ENCODE data around the gene TOR1A.

The TOR1A gene, protein sequence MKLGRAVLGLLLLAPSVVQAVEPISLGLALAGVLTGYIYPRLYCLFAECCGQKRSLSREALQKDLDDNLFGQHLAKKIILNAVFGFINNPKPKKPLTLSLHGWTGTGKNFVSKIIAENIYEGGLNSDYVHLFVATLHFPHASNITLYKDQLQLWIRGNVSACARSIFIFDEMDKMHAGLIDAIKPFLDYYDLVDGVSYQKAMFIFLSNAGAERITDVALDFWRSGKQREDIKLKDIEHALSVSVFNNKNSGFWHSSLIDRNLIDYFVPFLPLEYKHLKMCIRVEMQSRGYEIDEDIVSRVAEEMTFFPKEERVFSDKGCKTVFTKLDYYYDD

DNA sequence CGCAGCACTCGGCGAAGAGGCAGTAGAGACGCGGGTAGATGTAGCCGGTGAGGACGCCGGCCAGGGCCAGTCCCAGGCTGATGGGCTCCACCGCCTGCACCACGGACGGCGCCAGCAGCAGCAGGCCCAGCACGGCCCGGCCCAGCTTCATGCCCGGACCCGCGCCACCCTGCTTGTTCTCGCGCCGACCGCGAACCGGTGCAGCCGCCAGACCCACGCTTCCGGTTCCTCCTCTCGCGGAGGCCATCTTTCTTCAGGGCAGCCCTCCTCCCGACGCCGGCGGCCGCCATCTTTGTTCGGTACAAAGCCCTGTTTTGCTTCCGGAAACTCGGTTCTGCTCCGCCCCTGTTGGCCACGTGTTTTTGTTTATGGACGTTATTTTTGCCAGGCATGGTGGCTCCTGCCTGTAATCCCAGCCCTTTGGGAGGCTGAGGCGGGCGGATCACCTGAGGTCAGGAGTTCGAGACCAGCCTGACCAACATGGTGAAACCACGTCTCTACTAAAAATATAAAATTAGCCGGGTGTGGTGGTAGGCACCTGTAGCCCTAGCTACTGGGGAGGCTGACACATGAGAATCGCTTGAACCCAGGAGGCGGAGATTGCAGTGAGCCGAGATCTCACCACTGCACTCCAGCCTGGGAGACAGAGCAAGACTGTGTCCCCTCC is at the start of gene TOR1A:
Gene TOR1A (minus strand): TSS at position 202 of the 667 bp plus-strand sequence. CDS start 51 bp downstream, at position 151.
- peak; percentile 88 to 89 for DNase-seq (ENCODE audit: low read depth in 2 of 2)

DNA sequence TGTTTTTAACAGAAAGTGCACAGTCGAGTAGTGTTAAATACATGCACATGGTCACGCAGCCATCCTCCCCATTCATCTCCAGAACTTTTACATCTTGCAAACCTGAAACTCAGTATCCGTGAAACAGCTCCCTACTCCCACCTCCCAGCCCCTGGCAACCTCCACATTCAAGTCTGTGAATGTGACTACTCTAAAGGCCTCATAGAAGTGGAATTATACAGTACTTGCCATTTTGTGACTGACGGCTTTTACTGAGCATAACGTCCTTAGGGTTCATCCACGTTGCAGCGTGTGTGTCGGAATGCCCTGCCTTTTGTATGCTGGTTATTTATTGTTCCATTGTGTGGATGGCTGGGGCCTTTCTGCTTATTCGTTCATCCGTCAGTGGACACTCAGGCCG is 47.1 kb upstream of the TOR1A start:
- no peak for DNase-seq (ENCODE audit: low read depth in 2 of 2)

DNA sequence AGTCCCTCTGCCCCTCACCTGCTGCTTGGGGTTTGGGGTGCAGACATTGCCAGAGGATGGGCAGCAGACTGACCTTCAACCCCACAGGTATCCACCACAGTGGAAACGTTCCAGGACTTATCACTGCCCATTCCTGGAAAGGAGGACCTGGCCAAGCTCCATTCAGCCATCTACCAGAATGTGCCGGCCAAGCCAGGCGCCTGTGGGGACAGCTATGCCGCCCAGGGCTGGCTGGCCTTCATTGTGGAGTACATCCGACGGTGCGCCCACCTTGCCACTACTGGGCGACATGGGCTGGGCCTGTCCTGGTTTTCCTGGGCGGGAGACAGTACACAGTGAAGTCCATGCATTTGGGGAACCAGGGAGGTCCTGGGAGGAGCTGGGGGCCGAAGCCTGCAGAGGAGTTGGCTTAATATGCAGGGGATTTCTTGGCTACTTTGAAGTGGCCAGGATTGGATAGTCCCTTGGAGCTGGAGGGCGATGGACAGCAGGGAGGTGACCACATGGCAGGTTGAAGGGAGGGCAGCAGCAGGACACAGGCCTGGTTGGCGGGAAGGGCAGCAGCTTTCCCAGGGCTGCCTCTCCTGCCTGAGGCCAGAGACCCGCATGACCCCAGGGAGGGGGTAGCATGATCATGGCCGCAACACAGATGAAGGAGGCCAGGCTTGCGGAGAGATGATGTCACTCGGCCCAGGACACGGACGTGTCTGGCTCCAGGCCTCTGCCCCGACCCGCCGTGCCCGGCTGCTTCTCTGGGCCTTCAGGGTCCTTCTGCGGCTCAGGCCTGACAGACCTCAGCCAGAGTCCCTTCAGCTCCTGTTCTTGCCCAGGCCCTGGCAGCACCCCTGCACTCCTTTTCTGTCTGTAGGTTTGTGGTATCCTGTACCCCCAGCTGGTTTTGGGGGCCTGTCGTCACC is 45.9 kb upstream of the TOR1A start:
- no peak for DNase-seq (ENCODE audit: low read depth in 2 of 2)

DNA sequence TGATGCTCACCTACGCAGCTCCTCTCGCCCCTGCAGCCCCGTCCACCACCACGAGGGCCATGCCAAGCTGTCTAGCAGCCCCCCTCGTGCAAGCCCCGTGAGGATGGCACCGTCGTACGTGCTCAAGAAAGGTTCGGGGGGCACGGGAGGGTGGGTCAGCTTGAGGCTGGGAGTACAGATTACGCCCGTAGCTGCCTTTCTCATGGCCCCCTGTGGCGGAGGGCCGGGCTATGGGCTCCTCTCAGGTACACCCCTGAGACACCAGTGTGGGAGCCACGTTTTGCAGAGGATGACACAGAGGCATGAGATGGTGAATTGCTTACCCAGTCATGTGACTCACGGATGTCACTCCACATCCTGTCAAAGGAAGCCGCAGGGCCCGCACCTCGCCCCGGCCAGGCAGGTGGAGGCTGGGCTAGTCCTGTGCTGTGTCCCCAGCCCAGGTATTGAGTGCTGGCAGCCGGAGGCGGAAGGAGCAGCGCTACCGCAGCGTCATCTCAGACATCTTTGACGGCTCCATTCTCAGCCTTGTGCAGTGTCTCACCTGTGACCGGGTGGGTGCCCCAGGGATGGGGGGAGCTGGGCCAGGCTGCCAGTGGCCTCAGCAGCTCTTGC is 45.0 kb upstream of the TOR1A start:
- peak; percentile 67 to 73 for DNase-seq (ENCODE audit: low read depth in 2 of 2)

DNA sequence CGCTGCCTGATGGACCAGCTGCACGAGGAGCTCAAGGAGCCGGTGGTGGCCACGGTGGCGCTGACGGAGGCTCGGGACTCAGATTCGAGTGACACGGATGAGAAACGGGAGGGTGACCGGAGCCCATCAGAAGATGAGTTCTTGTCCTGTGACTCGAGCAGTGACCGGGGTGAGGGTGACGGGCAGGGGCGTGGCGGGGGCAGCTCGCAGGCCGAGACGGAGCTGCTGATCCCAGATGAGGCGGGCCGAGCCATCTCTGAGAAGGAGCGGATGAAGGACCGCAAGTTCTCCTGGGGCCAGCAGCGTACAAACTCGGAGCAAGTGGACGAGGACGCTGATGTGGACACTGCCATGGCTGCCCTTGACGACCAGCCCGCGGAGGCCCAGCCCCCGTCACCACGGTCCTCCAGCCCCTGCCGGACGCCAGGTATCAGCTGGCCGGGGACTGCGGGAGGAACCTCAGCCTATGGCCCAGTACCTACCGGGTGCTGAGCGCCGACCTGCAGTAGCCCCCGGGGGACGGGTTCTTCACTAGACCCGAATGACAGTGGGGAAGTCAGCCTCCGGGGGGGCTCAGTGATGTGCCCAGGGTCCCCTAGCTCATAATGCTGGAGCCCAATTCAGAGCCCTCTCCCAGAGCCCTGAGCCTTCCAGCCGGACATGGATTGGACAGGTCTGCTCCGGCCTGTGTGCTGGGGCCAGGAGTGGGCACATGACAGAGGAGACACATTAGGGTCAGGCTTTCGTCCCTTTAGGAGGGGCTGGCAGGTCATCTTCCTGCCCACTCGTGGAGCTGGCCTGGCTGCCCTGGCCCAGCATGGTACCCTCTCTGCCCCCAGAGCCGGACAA is 44.3 kb upstream of the TOR1A start:
- DNase-seq (ENCODE audit: low read depth in 2 of 2): no peak

DNA sequence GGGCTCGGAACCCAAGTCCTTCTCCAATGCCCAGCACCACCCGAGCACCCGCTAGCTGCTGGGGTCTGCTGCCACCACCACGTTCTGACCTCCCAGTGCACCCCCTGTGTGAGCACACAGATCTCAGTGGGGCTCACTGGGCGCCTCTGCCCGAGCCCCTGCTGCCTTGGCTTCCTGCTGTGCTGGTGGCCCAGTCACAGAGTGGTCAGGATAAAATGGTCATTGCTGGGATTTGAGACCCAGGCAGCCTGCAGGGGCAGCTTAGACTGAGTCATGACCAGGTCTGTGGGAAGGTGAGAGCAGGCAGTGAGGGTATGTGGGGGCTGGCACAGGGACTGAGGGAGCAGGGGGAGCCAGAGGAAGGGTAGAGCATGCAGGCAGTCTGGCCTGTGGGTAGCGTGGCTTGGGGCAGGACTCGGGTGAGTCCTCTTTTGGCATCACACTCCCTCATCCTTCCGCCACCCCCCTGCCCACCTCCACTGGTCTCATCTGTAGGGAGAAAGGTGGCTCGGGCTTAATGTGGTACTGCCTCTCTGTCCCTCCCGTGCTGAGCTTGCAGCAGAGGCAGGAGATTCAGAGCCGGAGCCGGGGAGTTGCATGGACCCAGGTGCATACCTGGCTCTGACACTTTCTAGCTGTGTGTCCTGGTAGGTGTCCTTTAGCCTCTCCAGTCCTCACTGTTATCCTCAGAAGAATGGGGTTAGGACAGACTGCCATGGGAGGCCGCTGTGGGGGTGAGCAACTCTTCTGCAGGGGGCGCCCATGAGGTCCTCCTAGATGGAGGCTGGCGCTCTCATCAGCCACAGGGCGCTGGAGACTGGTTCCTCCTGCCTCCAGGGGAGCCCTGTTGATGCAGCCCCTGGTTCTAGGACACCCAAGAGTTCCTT is 43.4 kb upstream of the TOR1A start:
- DNase-seq (ENCODE audit: low read depth in 2 of 2): peak in 1 of 2 donors; percentile 24

DNA sequence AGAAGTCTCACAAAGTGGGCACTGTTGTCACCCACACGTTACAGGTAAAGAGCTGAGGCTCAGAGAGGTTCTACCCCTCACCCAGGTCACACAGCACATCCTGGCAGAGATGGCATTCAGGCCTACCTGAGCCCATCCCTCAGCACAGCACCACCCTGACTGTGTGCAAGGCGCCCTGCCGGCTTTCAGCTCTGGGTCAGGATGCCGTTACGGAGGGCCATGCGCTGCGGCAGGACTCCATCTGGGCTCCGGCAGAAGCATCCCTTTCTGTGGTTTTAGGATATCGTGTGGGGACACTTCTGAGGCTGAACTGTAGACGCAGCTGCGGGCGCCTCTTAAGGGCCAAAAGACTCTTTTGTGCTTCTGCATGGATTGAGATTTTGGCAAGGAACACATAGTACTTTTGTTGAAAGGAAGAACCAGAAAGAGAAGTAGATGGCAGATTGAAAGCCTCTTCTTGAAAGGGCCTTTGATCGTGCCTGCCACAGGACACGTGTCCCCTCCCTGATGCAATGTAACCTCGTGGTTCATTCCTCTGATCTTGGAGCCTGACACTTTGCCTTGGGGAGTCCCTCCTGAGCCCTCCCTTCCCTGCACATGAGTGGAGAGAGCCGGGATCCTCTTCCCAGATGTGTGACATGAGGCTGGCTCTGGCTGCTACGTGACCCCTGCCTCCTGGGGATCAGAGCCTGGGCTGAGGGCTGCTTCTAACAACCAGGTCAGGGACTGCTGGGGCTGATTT is 42.6 kb upstream of the TOR1A start:
- peak in 1 of 2 donors; percentile 28 for DNase-seq (ENCODE audit: low read depth in 2 of 2)

DNA sequence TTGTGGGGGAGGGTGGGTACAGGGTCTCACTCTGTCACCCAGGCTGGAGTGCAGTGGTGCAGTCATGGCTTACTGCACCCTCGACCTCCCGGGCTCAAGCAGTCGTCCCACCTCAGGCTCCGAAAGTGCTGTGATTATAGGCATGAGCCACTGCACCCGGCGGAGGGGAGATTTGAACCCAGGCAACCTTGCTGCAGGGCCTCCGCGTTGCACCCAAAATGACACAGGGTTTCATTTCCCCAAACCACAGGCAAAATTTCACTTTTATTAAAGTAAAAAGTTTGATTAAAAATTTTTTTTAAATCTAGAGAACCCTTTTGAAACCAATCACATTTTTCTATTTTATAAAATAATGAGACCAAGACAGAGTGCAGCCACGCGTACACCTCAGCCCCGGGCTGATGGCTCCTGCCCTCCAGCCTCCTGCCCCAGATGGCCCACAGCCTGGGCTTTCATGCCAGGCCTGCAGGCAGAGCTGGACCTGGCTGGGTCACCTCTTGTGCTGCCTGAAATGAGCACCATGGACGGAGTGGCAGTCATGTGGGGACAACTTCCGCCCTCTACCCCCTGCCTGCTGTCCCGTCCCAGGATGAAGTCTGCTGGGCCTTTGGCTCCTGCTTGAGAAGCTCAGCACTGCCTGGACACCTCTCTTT is 41.9 kb upstream of the TOR1A start:
- no peak for DNase-seq (ENCODE audit: low read depth in 2 of 2)

DNA sequence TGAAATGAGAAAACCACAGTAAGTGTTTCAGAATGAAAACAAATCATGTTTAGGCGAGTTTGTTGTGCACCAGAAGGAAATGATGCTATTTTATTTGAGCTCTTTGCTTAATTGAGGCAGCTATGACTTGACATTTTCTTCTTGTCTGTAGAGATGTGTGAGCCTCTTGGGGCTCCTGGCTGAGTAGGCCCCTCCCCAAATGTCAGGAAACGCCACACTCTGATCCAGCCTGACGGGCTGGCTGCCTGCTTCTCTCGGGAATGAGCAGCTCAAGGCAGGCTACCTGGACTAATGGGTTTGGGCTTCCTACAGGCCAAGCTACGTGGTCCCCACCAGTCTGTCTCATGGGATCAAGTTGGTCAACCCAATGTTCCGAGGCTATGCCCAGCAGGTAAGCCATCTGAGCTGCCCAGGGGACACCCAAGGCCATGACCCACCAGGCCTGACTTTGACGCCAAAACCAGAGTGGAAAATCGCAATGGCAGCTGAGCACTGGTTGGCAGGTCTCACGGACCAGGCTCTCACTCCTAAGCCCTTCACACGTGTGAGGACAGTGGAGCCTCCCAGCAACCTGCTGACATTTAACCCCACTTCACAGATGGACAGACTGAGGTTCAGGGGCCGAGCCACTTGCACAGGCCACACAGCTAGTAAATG is 41.2 kb upstream of the TOR1A start:
- no peak for DNase-seq (ENCODE audit: low read depth in 2 of 2)

DNA sequence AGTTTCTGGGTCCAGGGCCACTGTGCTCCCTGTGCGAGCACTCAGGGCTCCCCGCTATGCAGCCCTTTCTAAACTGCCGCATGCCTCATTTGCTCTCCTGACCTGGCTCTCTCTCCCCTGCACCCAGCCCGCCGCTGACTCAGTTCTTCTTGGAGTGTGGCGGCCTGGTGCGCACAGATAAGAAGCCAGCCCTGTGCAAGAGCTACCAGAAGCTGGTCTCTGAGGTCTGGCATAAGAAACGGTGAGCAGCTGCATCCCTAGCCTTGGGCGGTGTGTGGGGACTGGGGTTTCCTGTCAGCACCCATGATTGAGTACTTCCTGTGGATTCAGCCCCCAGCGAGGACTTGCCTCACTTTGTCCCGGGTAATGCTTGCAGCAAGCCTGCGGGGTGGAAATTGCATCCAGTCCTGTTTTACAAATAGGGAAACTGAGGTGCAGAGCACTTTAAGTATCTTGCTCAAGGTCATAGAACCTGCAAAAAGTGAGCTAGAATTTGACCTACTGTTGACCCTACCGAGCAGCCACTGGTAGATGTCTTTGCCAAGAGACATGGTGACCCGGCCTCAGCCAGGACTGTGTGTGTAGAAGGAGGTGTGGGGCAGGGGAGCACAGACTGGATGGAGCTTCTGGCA is 39.2 kb upstream of the TOR1A start:
- peak; percentile 44 to 60 for DNase-seq (ENCODE audit: low read depth in 2 of 2)

DNA sequence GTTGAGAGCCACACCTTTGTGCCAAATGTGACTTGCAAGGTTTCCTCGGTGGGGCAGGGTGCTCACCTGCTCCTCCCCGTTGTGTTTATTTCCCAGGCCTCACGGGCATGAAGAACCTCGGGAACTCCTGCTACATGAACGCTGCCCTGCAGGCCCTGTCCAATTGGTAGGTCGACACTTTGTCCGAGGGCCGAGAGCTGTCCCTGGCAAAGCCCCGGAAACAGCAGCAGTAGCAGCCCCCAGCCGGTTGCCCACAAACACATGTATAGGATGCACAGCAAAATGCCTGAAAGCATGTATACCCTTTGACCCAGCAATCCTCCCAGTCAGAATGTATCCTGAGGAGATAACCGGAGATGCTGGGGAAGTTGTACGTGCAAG is 37.5 kb upstream of the TOR1A start:
- DNase-seq (ENCODE audit: low read depth in 2 of 2): no peak

DNA sequence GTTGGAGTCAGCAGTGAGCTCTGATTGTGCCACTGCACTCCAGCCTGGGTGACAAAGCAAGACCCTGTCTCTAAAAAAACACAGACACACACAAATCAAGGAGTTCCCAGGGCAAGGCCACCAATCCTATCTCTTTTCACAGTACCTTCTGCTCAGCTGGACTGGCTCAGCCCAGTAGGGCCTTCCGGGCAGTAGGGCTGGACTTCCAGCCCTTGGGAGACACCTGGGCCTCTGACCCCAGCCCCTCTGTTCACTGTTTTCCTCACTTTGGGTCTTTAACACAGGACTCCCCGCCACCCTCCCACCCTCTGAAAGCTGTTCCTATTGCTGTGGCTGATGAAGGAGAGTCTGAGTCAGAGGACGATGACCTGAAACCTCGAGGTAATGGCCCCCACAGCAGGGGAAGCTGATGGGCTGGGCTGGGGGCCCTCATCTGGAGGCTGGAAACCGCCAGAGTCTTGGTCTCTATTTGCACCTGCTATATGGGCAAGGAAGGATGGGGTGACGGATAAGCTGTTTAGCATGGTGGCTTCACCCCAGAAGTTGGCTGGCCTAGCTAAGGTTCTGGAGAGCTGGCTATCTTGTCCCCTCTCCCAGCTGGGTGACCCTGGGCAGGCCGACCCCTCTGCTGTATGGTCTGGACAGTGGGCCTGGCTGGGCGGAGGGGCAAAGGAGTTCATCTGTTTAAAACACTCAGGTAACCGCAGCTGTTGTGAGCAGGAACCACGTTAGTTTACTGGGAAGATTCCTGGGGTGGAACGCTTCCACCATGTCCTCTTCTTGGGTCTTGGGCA is 36.9 kb upstream of the TOR1A start:
- peak in 1 of 2 donors; percentile 28 for DNase-seq (ENCODE audit: low read depth in 2 of 2)

DNA sequence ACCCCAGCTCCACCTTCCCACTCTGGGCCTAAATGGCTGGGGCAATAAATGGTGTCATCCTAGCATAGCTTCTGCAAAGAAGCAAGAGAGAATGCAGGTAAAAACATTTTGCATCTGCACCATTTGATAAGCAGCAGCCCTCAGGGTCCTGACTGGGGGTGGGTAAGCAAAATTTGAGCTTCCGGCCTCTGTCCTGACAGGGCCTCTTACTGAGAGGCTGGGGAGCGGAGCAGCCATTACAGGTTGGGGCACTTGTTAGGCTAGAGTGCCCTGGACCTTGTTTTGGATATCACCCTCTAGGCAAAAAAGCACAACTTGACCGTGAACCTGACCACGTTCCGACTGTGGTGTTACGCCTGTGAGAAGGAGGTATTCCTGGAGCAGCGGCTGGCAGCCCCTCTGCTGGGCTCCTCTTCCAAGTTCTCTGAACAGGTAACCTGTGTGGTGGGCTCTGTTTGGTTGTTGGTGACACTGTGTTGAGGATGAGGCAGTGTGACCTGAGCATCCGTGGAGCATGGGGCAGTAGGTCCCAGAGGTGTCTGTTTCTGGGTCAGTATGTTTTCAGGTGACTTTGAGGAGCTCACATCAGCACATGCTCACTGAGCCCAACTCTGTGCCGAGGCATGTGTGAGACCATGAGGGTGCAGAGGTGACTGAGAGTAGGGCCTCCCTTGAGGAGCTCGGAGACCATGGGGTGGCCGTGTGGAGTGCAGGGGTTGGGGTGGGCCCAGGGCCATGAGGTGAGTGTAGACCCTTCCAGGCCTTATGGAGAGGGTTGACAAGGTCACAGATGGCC is 34.4 kb upstream of the TOR1A start:
- DNase-seq (ENCODE audit: low read depth in 2 of 2): no peak

DNA sequence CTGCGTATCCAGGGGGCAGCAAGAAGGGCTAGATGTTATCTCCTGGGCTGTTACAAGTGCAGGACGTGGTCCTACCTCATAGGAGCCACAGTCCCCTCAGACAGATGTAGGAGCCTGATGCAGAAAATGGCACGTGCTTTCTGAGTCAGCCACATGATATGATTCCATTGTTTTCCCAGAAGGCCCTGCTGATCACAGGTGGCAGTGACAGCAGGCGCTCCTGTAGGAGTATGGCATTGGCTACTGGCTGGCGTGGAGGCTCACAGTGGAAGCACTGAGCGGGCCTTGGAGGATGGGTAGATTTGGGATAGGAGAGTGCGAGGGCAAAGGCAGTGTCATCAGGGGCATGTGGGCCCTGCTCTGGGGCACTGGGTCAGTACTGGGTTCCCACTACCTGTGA is 33.3 kb upstream of the TOR1A start:
- no peak for DNase-seq (ENCODE audit: low read depth in 2 of 2)

DNA sequence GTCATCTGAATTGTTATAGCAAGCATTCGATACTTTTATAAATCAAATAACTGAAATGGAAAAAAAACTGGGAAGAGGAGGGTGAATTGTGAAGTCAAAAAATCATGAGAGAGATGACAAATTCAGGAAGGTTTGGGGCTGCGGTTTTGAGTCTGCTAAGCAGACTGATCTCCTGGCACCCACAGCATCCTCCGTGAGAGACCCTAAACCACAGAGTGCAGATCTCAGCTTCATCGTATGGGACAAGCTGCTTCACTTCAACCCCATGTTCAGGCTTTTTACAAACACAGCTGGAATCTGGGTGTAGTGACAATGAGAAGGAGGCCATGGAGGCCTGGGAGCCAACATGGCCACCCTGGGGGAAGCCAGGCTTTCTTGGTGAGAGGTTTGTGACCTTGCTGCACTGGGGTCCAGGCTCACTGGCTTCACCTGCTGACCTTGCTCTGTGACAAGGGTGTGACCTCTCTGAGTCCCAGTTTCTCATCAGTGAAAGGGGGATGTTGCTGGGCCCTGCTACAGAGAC is 30.7 kb upstream of the TOR1A start:
- no peak for DNase-seq (ENCODE audit: low read depth in 2 of 2)

DNA sequence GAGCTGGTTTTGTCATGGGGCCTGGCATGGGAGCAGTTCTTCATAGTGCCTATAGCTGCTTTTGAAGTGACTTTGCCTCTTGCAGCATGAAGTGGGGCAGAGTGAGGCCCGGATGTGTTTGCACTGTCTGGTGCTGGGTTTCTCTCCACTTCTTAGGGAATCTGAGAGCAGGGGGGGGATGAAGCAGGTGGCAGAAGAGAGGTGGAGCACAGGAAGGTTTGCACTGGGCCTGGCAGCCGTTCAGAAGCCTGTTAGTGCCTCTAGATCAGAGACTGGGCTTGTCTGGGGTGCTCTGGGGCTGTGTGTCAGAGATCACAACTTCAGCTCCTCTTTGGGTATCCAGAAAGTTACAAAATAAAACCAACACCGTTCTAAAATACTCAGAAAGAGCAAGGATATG is 29.7 kb upstream of the TOR1A start:
- DNase-seq (ENCODE audit: low read depth in 2 of 2): no peak

Measured in stimulated activated CD4-positive, alpha-beta T cell treated with anti-CD3 and anti-CD28 coated beads, Interleukin-4, amount 100 ng/mL, for 48 hours (primary cell).